AG04450 (cell line): Measurements from ENCODE around the gene INSL4. TPM values are rescaled to one million over a fixed set of nuclear protein-coding genes. Genes with fewer than 3 reads are reported as not detected.

Source experiments
- CTCF ChIA-PET: fragments of 300-600, 350-600 bp; formaldehyde crosslinking; extraction: SDS; loops from one replicate; lab custom pipeline; 2022; ENCODE audit warnings: antibody characterized with exemption, inconsistent platforms; lab: Charles Lee
- POLR2A ChIA-PET: fragments of 350-600 bp; formaldehyde crosslinking; extraction: SDS; loops from one replicate; lab custom pipeline; 2021; ENCODE audit warnings: antibody characterized with exemption, inconsistent platforms; lab: Yijun Ruan, JAX
- DNase-seq: peaks from one replicate; pipeline ENCODE4 v3.0.0-alpha.2; 2011; ENCODE audit warnings: low read depth, low spot score
- H3K27ac ChIP-seq: one replicate; pipeline ENCODE4 v1.5.1; 2012; ENCODE audit warnings: low read depth, low read length, control low read depth
- H3K27me3 ChIP-seq: one replicate; pipeline ENCODE4 v1.6.0; 2012; ENCODE audit warnings: low read length; ENCODE audit not compliant: control insufficient read depth, insufficient read depth
- H3K4me3 ChIP-seq: 2 replicates; pipeline ENCODE4 v1.5.1; 2011; ENCODE audit warnings: mild to moderate bottlenecking, low read depth, low read length, control low read depth
- H3K9me3 ChIP-seq: 2 replicates; pipeline ENCODE4 v1.5.1; 2012; ENCODE audit warnings: low read length; ENCODE audit not compliant: control insufficient read depth, insufficient read depth
- polyA plus RNA-seq: library from polyadenylated mRNA; depleted of rRNA; stranded (reverse); fragments of >200 nt; gene quantifications from 2 replicates; pipeline ENCODE4 v1.2.3, GENCODE V29; 2011; rRNA removed
- small RNA-seq: library from RNA; depleted of rRNA; stranded (forward); fragments of <200 nt; gene quantifications from one replicate; pipeline ENCODE3, GENCODE V24; 2012; ENCODE audit warnings: low read depth; ENCODE audit not compliant: insufficient read length
- TF ChIP-seq, protein P1 (sequence below): IDR thresholded peaks from 2 replicates; pipeline ENCODE4 v1.5.1; 2011; ENCODE audit warnings: low read depth, low read length, control low read depth, inconsistent platforms

INSL4 gene
- polyA plus RNA-seq, 1 experiment, result 0.05 TPM

DNA sequence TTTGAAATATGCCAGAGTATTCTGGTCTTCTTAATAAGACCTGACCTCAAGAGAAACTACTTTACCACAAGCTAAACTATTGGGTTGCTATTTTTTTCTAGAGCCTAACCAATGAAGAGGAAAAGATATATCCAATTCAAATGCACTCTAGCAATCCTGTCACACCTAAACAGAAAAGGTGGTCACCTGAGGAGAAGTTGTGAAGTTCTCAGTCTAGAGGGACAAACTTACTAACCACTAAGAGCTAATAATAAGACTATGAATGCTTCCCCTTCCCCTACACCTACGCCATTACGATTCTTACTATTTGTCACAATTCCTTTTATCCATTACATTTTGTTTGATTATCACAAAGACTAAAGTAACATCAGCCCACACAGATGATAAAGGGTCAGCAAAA, 43.6 kb downstream of the INSL4 start:
- ChIA-PET CTCF (no interaction called here), POLR2A (no interaction called here)
- no peaks in the 10 kb centered on the region for H3K27me3 ChIP-seq
- no peak for DNase-seq
- H3K27ac ChIP-seq, result no peak overlapping the region
- H3K9me3 ChIP-seq, result no peaks in the 10 kb centered on the region
- no peak overlapping the region for H3K4me3 ChIP-seq
- TF ChIP-seq, protein P1, sequence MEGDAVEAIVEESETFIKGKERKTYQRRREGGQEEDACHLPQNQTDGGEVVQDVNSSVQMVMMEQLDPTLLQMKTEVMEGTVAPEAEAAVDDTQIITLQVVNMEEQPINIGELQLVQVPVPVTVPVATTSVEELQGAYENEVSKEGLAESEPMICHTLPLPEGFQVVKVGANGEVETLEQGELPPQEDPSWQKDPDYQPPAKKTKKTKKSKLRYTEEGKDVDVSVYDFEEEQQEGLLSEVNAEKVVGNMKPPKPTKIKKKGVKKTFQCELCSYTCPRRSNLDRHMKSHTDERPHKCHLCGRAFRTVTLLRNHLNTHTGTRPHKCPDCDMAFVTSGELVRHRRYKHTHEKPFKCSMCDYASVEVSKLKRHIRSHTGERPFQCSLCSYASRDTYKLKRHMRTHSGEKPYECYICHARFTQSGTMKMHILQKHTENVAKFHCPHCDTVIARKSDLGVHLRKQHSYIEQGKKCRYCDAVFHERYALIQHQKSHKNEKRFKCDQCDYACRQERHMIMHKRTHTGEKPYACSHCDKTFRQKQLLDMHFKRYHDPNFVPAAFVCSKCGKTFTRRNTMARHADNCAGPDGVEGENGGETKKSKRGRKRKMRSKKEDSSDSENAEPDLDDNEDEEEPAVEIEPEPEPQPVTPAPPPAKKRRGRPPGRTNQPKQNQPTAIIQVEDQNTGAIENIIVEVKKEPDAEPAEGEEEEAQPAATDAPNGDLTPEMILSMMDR, result no peak

GRCh38 chr9:5278486-5278885, 47.3 kb downstream of the INSL4 start:
- CTCF ChIA-PET, result interaction anchor here (0.6 kb wide), 1 partner anchor 1888 kb away, joined by 7 read pairs; no protein-coding TSS in a partner anchor
- Histone ChIP-seq H3K4me3 (no peak overlapping the region), H3K27ac (no peak overlapping the region), H3K9me3 (no peaks in the 10 kb centered on the region), H3K27me3 (no peaks in the 10 kb centered on the region)
- TF ChIP-seq, protein P1, result no peak
- DNase-seq, result no peak
- POLR2A ChIA-PET, result no interaction called here

Small RNA genes lying within 50 kb of the gene (small RNA-seq; reads per million reads assigned to genes)
- not detected for gene AL133547.1

Other genes starting within 250 kb of the INSL4 start
- 6.1 and 9.2 TPM in 2 replicates for gene JAK2, start 246.1 kb upstream of the INSL4 start, polyA plus RNA-seq
- gene INSL6, start 45.8 kb upstream of the INSL4 start, polyA plus RNA-seq, result not detected in 2 replicates
- gene RLN2, start 73.3 kb downstream of the INSL4 start, polyA plus RNA-seq, result not detected in 2 replicates
- gene RLN1, start 108.5 kb downstream of the INSL4 start, polyA plus RNA-seq, result 0.11 TPM in 1 of 2 replicates, not detected in the other
- gene PLGRKT, start 206.5 kb downstream of the INSL4 start, polyA plus RNA-seq, result 8.6 and 13.1 TPM in 2 replicates
- gene CD274, start 219.1 kb downstream of the INSL4 start, polyA plus RNA-seq, result 16.3 and 16.6 TPM in 2 replicates